Hematopoietic multipotent progenitor cell treated with erythropoietin and hydrocortisone succinate and interleukin-3 and kit ligand, for 17 days (in vitro differentiated cells): ENCODE results near the gene NEK6.

Experiments
- DNase-seq: peaks from one replicate; pipeline ENCODE4 v3.0.0-alpha.2; 2015; ENCODE audit warnings: low spot score

Gene NEK6

GRCh38 chr9:124296796-124297550 is 39.2 kb downstream of the NEK6 start:
- DNase-seq = no peak

GRCh38 chr9:124297551-124297901 is 39.8 kb downstream of the NEK6 start:
- no peak for DNase-seq

- DNase-seq = no peak
Observed at GRCh38 chr9:124297915-124298645, 40.3 kb downstream of the NEK6 start.

GRCh38 chr9:124298646-124299235 is 41.0 kb downstream of the NEK6 start:
- no peak for DNase-seq

- no peak for DNase-seq
Observed at GRCh38 chr9:124299515-124300090, 41.9 kb downstream of the NEK6 start.

GRCh38 chr9:124300312-124300711 is 42.6 kb downstream of the NEK6 start:
- no peak for DNase-seq

GRCh38 chr9:124302921-124303320 is 45.2 kb downstream of the NEK6 start:
- DNase-seq = no peak

GRCh38 chr9:124303762-124304161 is 46.0 kb downstream of the NEK6 start:
- DNase-seq = no peak

- no peak for DNase-seq
Observed at GRCh38 chr9:124304285-124304684, 46.5 kb downstream of the NEK6 start.

- DNase-seq = no peak
Observed at GRCh38 chr9:124306098-124306735, 48.5 kb downstream of the NEK6 start.

- DNase-seq = no peak
Observed at GRCh38 chr9:124307379-124308030, 49.8 kb downstream of the NEK6 start.

- no peak for DNase-seq
Observed at GRCh38 chr9:124308606-124309491, 51.1 kb downstream of the NEK6 start.

- DNase-seq = no peak
Observed at GRCh38 chr9:124309667-124310084, 51.9 kb downstream of the NEK6 start.

GRCh38 chr9:124311283-124311682 is 53.5 kb downstream of the NEK6 start:
- no peak for DNase-seq

- DNase-seq = no peak
Observed at GRCh38 chr9:124312290-124313265, 54.8 kb downstream of the NEK6 start.

GRCh38 chr9:124313940-124314339 is 56.2 kb downstream of the NEK6 start:
- DNase-seq = no peak

GRCh38 chr9:124315882-124316281 is 58.1 kb downstream of the NEK6 start:
- no peak for DNase-seq

- DNase-seq = peak; percentile 26
Observed at GRCh38 chr9:124320062-124320973, 62.6 kb downstream of the NEK6 start.

GRCh38 chr9:124321416-124321815 is 63.7 kb downstream of the NEK6 start:
- no peak for DNase-seq
